ENCODE results near the gene CCT2. TPM values are rescaled to one million over a fixed set of nuclear protein-coding genes. Genes with fewer than 3 reads are reported as not detected.

The CCT2 gene
- total RNA-seq, 1 experiment from 2014 or later = 270 TPM

GRCh38 chr12:69641546-69641945 is 56.3 kb downstream of the CCT2 start:
- Histone ChIP-seq H3K27ac (ENCODE audit: low read length) (no peak overlapping the region), H3K36me3 (ENCODE audit: control insufficient read depth, insufficient read depth, low read length) (no peaks in the 10 kb centered on the region), H3K9me3 (ENCODE audit: control insufficient read depth, insufficient read depth, low read depth, low read length) (no peaks in the 10 kb centered on the region), H3K4me3 (ENCODE audit: low read depth in 2 of 2, low read length in 2 of 2) (no peak overlapping the region), H3K4me1 (ENCODE audit: control insufficient read depth, insufficient read depth, low read length) (no peaks in the 10 kb centered on the region), H3K27me3 (ENCODE audit: control insufficient read depth, insufficient read depth, low read length) (no peaks in the 10 kb centered on the region)
- CTCF ChIA-PET = no interaction called here
- ATAC-seq = no peak
- intact Hi-C loops (cut with micrococcal nuclease; ENCODE audit: unreplicated experiment) = no loop called here
- TF ChIP-seq REST (IDR thresholded peaks at IDR 0.05; ENCODE audit: insufficient read depth in 1 of 2, low read depth in 2 of 2, low read length in 1 of 2) (no peak), CTCF (IDR thresholded peaks at IDR 0.05) (no peak), POLR2AphosphoS5 (IDR thresholded peaks at IDR 0.05; ENCODE audit: low read depth, low read length) (no peak), SIN3A (IDR thresholded peaks at IDR 0.05; ENCODE audit: borderline replicate concordance, insufficient read depth, low read depth, low read length) (no peak), TCF7L2 (IDR thresholded peaks at IDR 0.05; ENCODE audit: low read depth, low read length) (no peak)
- DNase-seq (ENCODE audit: low read depth, low spot score) = no peak
- in situ Hi-C loops (cut with HindIII; ENCODE audit: low pct_unique_long_range_greater_than_20kb, low sequenced_read_pairs) = no loop called here
- POLR2A ChIA-PET = no interaction called here
- BruUV-seq (replicated peaks) = no TSS peak

GRCh38 chr12:69642531-69642930 is 57.3 kb downstream of the CCT2 start:
- ChIA-PET POLR2A (no interaction called here), CTCF (no interaction called here)
- Histone ChIP-seq H3K27ac (ENCODE audit: low read length) (no peak overlapping the region), H3K4me3 (ENCODE audit: low read depth in 2 of 2, low read length in 2 of 2) (no peak overlapping the region), H3K4me1 (ENCODE audit: control insufficient read depth, insufficient read depth, low read length) (no peaks in the 10 kb centered on the region), H3K36me3 (ENCODE audit: control insufficient read depth, insufficient read depth, low read length) (no peaks in the 10 kb centered on the region), H3K9me3 (ENCODE audit: control insufficient read depth, insufficient read depth, low read depth, low read length) (no peaks in the 10 kb centered on the region), H3K27me3 (ENCODE audit: control insufficient read depth, insufficient read depth, low read length) (no peaks in the 10 kb centered on the region; the same call in 1 of the 2 replicates)
- no peak for DNase-seq (ENCODE audit: low read depth, low spot score)
- no peak for ATAC-seq
- intact Hi-C loops (cut with micrococcal nuclease; ENCODE audit: unreplicated experiment) (no loop called here), in situ Hi-C loops (cut with HindIII; ENCODE audit: low pct_unique_long_range_greater_than_20kb, low sequenced_read_pairs) (no loop called here)
- TF ChIP-seq SIN3A (IDR thresholded peaks at IDR 0.05; ENCODE audit: borderline replicate concordance, insufficient read depth, low read depth, low read length) (no peak), POLR2AphosphoS5 (IDR thresholded peaks at IDR 0.05; ENCODE audit: low read depth, low read length) (no peak), CTCF (IDR thresholded peaks at IDR 0.05) (no peak), REST (IDR thresholded peaks at IDR 0.05; ENCODE audit: insufficient read depth in 1 of 2, low read depth in 2 of 2, low read length in 1 of 2) (no peak), TCF7L2 (IDR thresholded peaks at IDR 0.05; ENCODE audit: low read depth, low read length) (no peak)
- no TSS peak for BruUV-seq (replicated peaks)
